ENCODE measurements around the gene RIMS1.
A peak's percentile ranks its signal among the peaks of the same experiment; 100 is the strongest.

RIMS1 gene

GRCh38 chr6:72094506-72094905 is 208.2 kb downstream of the RIMS1 start:
- DNase-seq = no peak

GRCh38 chr6:72102561-72102960 is 216.2 kb downstream of the RIMS1 start:
- no peak for DNase-seq

GRCh38 chr6:72111611-72112010 is 225.3 kb downstream of the RIMS1 start:
- no peak for DNase-seq

- DNase-seq = no peak
Measured at GRCh38 chr6:72130327-72130726, 244.0 kb downstream of the RIMS1 start.

- no peak for DNase-seq
Measured at GRCh38 chr6:72132427-72132826, 246.1 kb downstream of the RIMS1 start.

GRCh38 chr6:72132851-72133250 is 246.5 kb downstream of the RIMS1 start:
- DNase-seq = no peak

- DNase-seq = no peak
Measured at GRCh38 chr6:72133324-72133723, 247.0 kb downstream of the RIMS1 start.

GRCh38 chr6:72140795-72141194 is 254.4 kb downstream of the RIMS1 start:
- DNase-seq = no peak

GRCh38 chr6:72149715-72150114 is 263.4 kb downstream of the RIMS1 start:
- DNase-seq = no peak

- no peak for DNase-seq
Measured at GRCh38 chr6:72151742-72152141, 265.4 kb downstream of the RIMS1 start.

- DNase-seq = no peak
Measured at GRCh38 chr6:72175916-72176315, 289.6 kb downstream of the RIMS1 start.

- DNase-seq = peak; percentile 26
Measured at GRCh38 chr6:72182337-72183246, 296.2 kb downstream of the RIMS1 start.

- no peak for DNase-seq
Measured at GRCh38 chr6:72203983-72204382, 317.6 kb downstream of the RIMS1 start.

GRCh38 chr6:72205500-72205899 is 319.1 kb downstream of the RIMS1 start:
- no peak for DNase-seq

GRCh38 chr6:72206606-72207005 is 320.3 kb downstream of the RIMS1 start:
- no peak for DNase-seq

GRCh38 chr6:72212686-72213085 is 326.3 kb downstream of the RIMS1 start:
- no peak for DNase-seq

- DNase-seq = no peak
Measured at GRCh38 chr6:72213654-72214053, 327.3 kb downstream of the RIMS1 start.

GRCh38 chr6:72216222-72217068 is 330.1 kb downstream of the RIMS1 start:
- DNase-seq = no peak

GRCh38 chr6:72217626-72218025 is 331.3 kb downstream of the RIMS1 start:
- DNase-seq = no peak

GRCh38 chr6:72218125-72218524 is 331.8 kb downstream of the RIMS1 start:
- DNase-seq = no peak

- DNase-seq = no peak
Measured at GRCh38 chr6:72219536-72219935, 333.2 kb downstream of the RIMS1 start.

- no peak for DNase-seq
Measured at GRCh38 chr6:72238021-72238420, 351.7 kb downstream of the RIMS1 start.

- no peak for DNase-seq
Measured at GRCh38 chr6:72238900-72239299, 352.6 kb downstream of the RIMS1 start.

GRCh38 chr6:72245565-72245964 is 359.2 kb downstream of the RIMS1 start:
- no peak for DNase-seq
